ENCODE data around the gene MARK3. TPM values are rescaled to one million over a fixed set of nuclear protein-coding genes. Genes with fewer than 3 reads are reported as not detected.

MARK3 gene
- total and polyA plus RNA-seq, 2 of the 13 experiments (the other 11 are each of a cell fraction or from before 2014, with no cell fraction given) = 47.7 to 56.6 TPM

- TF ChIP-seq STAT5B (CRISPR knock-in tag; IDR thresholded peaks at IDR 0.05) (no peak), ZNF891 (CRISPR knock-in tag; IDR thresholded peaks at IDR 0.05) (no peak), ZNF616 (CRISPR knock-in tag; IDR thresholded peaks at IDR 0.05; ENCODE audit: low read depth) (no peak), ZBTB20 (CRISPR knock-in tag; IDR thresholded peaks at IDR 0.05; ENCODE audit: borderline replicate concordance, low read depth) (no peak), MED13 (CRISPR knock-in tag; IDR thresholded peaks at IDR 0.05) (no peak), ZNF503 (CRISPR knock-in tag; IDR thresholded peaks at IDR 0.05) (no peak), ZNF205 (CRISPR knock-in tag; IDR thresholded peaks at IDR 0.05) (0 out of 2 replicates have a peak, but pooled peaks have one; percentile 35), TEAD2 (CRISPR knock-in tag; IDR thresholded peaks at IDR 0.05) (no peak), SSRP1 (CRISPR knock-in tag; IDR thresholded peaks at IDR 0.05) (no peak), ZKSCAN1 (IDR thresholded peaks at IDR 0.05; ENCODE audit: low read length) (no peak), NFYB (CRISPR knock-in tag; IDR thresholded peaks at IDR 0.05) (no peak), IRX3 (CRISPR knock-in tag; IDR thresholded peaks at IDR 0.05; ENCODE audit: borderline replicate concordance, low read depth) (no peak), ZNF263 (CRISPR knock-in tag; IDR thresholded peaks at IDR 0.05) (no peak; the same call in 1 of the 2 replicates), ZNF724P (CRISPR knock-in tag; IDR thresholded peaks at IDR 0.05; ENCODE audit: borderline replicate concordance) (no peak), MYC (CRISPR knock-in tag; IDR thresholded peaks at IDR 0.05; ENCODE audit: borderline replicate concordance) (peak; percentile 72), KLF12 (CRISPR knock-in tag; IDR thresholded peaks at IDR 0.05; ENCODE audit: borderline replicate concordance) (peak; percentile 25; the same call in 1 of the 2 replicates), MXI1 (IDR thresholded peaks at IDR 0.05; ENCODE audit: borderline replicate concordance, low read depth, low read length) (peak; percentile 32; the same call in 1 of the 3 replicates)
- TF ChIP-seq, protein P1, sequence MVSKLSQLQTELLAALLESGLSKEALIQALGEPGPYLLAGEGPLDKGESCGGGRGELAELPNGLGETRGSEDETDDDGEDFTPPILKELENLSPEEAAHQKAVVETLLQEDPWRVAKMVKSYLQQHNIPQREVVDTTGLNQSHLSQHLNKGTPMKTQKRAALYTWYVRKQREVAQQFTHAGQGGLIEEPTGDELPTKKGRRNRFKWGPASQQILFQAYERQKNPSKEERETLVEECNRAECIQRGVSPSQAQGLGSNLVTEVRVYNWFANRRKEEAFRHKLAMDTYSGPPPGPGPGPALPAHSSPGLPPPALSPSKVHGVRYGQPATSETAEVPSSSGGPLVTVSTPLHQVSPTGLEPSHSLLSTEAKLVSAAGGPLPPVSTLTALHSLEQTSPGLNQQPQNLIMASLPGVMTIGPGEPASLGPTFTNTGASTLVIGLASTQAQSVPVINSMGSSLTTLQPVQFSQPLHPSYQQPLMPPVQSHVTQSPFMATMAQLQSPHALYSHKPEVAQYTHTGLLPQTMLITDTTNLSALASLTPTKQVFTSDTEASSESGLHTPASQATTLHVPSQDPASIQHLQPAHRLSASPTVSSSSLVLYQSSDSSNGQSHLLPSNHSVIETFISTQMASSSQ (IDR thresholded peaks at IDR 0.05; ENCODE audit: low read depth) = no peak
- TF ChIP-seq, protein P1 (CRISPR knock-in tag; IDR thresholded peaks at IDR 0.05; ENCODE audit: borderline replicate concordance) = no peak
- TF ChIP-seq, protein P2, sequence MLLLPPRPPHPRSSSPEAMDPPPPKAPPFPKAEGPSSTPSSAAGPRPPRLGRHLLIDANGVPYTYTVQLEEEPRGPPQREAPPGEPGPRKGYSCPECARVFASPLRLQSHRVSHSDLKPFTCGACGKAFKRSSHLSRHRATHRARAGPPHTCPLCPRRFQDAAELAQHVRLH (CRISPR knock-in tag; IDR thresholded peaks at IDR 0.05; ENCODE audit: borderline replicate concordance, low read depth) = no peak
- TF ChIP-seq, protein P3, sequence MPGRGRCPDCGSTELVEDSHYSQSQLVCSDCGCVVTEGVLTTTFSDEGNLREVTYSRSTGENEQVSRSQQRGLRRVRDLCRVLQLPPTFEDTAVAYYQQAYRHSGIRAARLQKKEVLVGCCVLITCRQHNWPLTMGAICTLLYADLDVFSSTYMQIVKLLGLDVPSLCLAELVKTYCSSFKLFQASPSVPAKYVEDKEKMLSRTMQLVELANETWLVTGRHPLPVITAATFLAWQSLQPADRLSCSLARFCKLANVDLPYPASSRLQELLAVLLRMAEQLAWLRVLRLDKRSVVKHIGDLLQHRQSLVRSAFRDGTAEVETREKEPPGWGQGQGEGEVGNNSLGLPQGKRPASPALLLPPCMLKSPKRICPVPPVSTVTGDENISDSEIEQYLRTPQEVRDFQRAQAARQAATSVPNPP (CRISPR knock-in tag; IDR thresholded peaks at IDR 0.05) = no peak
- TF ChIP-seq, protein P4, sequence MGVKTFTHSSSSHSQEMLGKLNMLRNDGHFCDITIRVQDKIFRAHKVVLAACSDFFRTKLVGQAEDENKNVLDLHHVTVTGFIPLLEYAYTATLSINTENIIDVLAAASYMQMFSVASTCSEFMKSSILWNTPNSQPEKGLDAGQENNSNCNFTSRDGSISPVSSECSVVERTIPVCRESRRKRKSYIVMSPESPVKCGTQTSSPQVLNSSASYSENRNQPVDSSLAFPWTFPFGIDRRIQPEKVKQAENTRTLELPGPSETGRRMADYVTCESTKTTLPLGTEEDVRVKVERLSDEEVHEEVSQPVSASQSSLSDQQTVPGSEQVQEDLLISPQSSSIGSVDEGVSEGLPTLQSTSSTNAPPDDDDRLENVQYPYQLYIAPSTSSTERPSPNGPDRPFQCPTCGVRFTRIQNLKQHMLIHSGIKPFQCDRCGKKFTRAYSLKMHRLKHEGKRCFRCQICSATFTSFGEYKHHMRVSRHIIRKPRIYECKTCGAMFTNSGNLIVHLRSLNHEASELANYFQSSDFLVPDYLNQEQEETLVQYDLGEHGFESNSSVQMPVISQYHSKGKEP (CRISPR knock-in tag; IDR thresholded peaks at IDR 0.05) = no peak
These were observed 161.6 kb downstream of the MARK3 start (continued) for GRCh38 chr14:103546652-103547454.
